ENCODE results near the gene ACTBL2. TPM values are rescaled to one million over a fixed set of nuclear protein-coding genes. Genes with fewer than 3 reads are reported as not detected.
A peak's percentile ranks its signal among the peaks of the same experiment; 100 is the strongest.

Gene ACTBL2
- total RNA-seq, 1 donor from 2014 or later: 0.07 TPM

GRCh38 chr5:57505272-57506200 is 22.9 kb upstream of the ACTBL2 start:
- Mint-ChIP-seq H3K27ac (peak overlapping the region; percentile 71), H3K4me3 (no peak overlapping the region), H3K4me1 (peaks cover 62% of the 10 kb centered on the region), H3K36me3 (no peaks in the 10 kb centered on the region), H3K9me3 (no peaks in the 10 kb centered on the region), H3K27me3 (ENCODE audit: low read depth) (no peaks in the 10 kb centered on the region)
- no peak for DNase-seq (ENCODE audit: low spot score in 2 of 2, unreplicated experiment in 2 of 2)
- no peak for TF ChIP-seq CTCF (IDR thresholded peaks at IDR 0.05; ENCODE audit: unreplicated experiment)

GRCh38 chr5:57504357-57504756 is 21.7 kb upstream of the ACTBL2 start:
- no peaks in the 10 kb centered on the region for H3K36me3 Mint-ChIP-seq
- TF ChIP-seq CTCF (IDR thresholded peaks at IDR 0.05; ENCODE audit: unreplicated experiment): no peak
- H3K27me3 Mint-ChIP-seq (ENCODE audit: low read depth): no peaks in the 10 kb centered on the region
- no peak overlapping the region for H3K4me3 Mint-ChIP-seq
- peaks cover 63% of the 10 kb centered on the region for H3K4me1 Mint-ChIP-seq
- no peaks in the 10 kb centered on the region for H3K9me3 Mint-ChIP-seq
- DNase-seq (ENCODE audit: low spot score in 2 of 2, unreplicated experiment in 2 of 2): no peak
- H3K27ac Mint-ChIP-seq: peak overlapping the region; percentile 71

- Mint-ChIP-seq H3K9me3 (no peaks in the 10 kb centered on the region), H3K4me1 (peaks cover 67% of the 10 kb centered on the region), H3K27me3 (ENCODE audit: low read depth) (no peaks in the 10 kb centered on the region), H3K27ac (peak overlapping the region; percentile 79), H3K36me3 (no peaks in the 10 kb centered on the region), H3K4me3 (no peak overlapping the region)
- TF ChIP-seq CTCF (IDR thresholded peaks at IDR 0.05; ENCODE audit: unreplicated experiment): no peak
- no peak for DNase-seq (ENCODE audit: low spot score in 2 of 2, unreplicated experiment in 2 of 2)
Measured at GRCh38 chr5:57503433-57503832, 20.8 kb upstream of the ACTBL2 start.

- TF ChIP-seq CTCF (IDR thresholded peaks at IDR 0.05; ENCODE audit: unreplicated experiment): no peak
- Mint-ChIP-seq H3K27me3 (ENCODE audit: low read depth) (no peaks in the 10 kb centered on the region), H3K9me3 (no peaks in the 10 kb centered on the region), H3K36me3 (no peaks in the 10 kb centered on the region), H3K27ac (peak overlapping the region; percentile 86), H3K4me1 (peaks cover 67% of the 10 kb centered on the region), H3K4me3 (no peak overlapping the region)
- DNase-seq (ENCODE audit: low spot score in 2 of 2, unreplicated experiment in 2 of 2): no peak
Measured at GRCh38 chr5:57501414-57502201, 19.0 kb upstream of the ACTBL2 start.

- Mint-ChIP-seq H3K4me1 (peaks cover 64% of the 10 kb centered on the region), H3K27ac (peak overlapping the region; percentile 54), H3K27me3 (ENCODE audit: low read depth) (no peaks in the 10 kb centered on the region), H3K4me3 (no peak overlapping the region), H3K9me3 (no peaks in the 10 kb centered on the region), H3K36me3 (no peaks in the 10 kb centered on the region)
- TF ChIP-seq CTCF (IDR thresholded peaks at IDR 0.05; ENCODE audit: unreplicated experiment): peak; percentile 65
- DNase-seq (ENCODE audit: low spot score in 2 of 2, unreplicated experiment in 2 of 2): no peak
Measured at GRCh38 chr5:57499262-57500050, 16.8 kb upstream of the ACTBL2 start.
